Renal pelvis (tissue), 4 donors: ENCODE measurements around the gene SP140L. TPM values are rescaled to one million over a fixed set of nuclear protein-coding genes. Genes with fewer than 3 reads are reported as not detected.
"Not testable (repeated sequence)": the region's sequence is repeated elsewhere in the genome, so short reads cannot be mapped to it uniquely, and the experiment has no call there.

ENCODE experiments used
- DNase-seq: peaks from one replicate; pipeline ENCODE4 v3.0.0-alpha.2; 2013
- polyA plus RNA-seq, 3 donors: library from polyadenylated mRNA; unstranded; fragments of 120-200 nt; gene quantifications; one replicate each; pipeline ENCODE4 v1.2.1, GENCODE V29; 2013; ENCODE audit not compliant: insufficient read length in 3 of 3

Gene SP140L
- polyA plus RNA-seq, 3 donors = 7.6 to 10.4 (median 10.2) TPM

- no peak for DNase-seq
These were observed 33.0 kb downstream of the SP140L start for GRCh38 chr2:230360028-230360427.

- no peak for DNase-seq
These were observed 35.2 kb downstream of the SP140L start for GRCh38 chr2:230362030-230362691.

GRCh38 chr2:230382108-230382507 is 55.1 kb downstream of the SP140L start:
- no peak for DNase-seq

- DNase-seq = no peak
These were observed 56.5 kb downstream of the SP140L start for GRCh38 chr2:230383453-230383852.

GRCh38 chr2:230384986-230385385 is 58.0 kb downstream of the SP140L start:
- no peak for DNase-seq

GRCh38 chr2:230394301-230394700 is 67.3 kb downstream of the SP140L start:
- DNase-seq = no peak

- not testable (repeated sequence) for DNase-seq
These were observed 71.7 kb downstream of the SP140L start for GRCh38 chr2:230398698-230399097.

GRCh38 chr2:230400041-230400440 is 73.0 kb downstream of the SP140L start:
- no peak for DNase-seq

GRCh38 chr2:230400454-230400853 is 73.5 kb downstream of the SP140L start:
- no peak for DNase-seq

- DNase-seq = not testable (repeated sequence)
These were observed 74.0 kb downstream of the SP140L start for GRCh38 chr2:230401026-230401425.

GRCh38 chr2:230403746-230404145 is 76.8 kb downstream of the SP140L start:
- DNase-seq = no peak

GRCh38 chr2:230405824-230406223 is 78.8 kb downstream of the SP140L start:
- DNase-seq = no peak

GRCh38 chr2:230408244-230408842 is 81.3 kb downstream of the SP140L start:
- DNase-seq = no peak

GRCh38 chr2:230409316-230409715 is 82.3 kb downstream of the SP140L start:
- DNase-seq = not testable (repeated sequence)

GRCh38 chr2:230410263-230410662 is 83.3 kb downstream of the SP140L start:
- no peak for DNase-seq

GRCh38 chr2:230410861-230411569 is 84.0 kb downstream of the SP140L start:
- no peak for DNase-seq

GRCh38 chr2:230411570-230412370 is 84.8 kb downstream of the SP140L start:
- DNase-seq = peak; percentile 54

GRCh38 chr2:230412371-230412711 is 85.3 kb downstream of the SP140L start:
- no peak for DNase-seq

- DNase-seq = no peak
These were observed 85.9 kb downstream of the SP140L start for GRCh38 chr2:230412846-230413245.

GRCh38 chr2:230413479-230413878 is 86.5 kb downstream of the SP140L start:
- DNase-seq = no peak

- no peak for DNase-seq
These were observed 87.3 kb downstream of the SP140L start for GRCh38 chr2:230414302-230414701.

GRCh38 chr2:230416061-230416721 is 89.2 kb downstream of the SP140L start, which contains the start of gene SP100:
TSS of gene SP100 (plus strand) at chr2:230416201. CDS start at chr2:230416297, 96 bp downstream.
- peak; percentile 29 for DNase-seq
